GM18520 (cell line): ENCODE measurements around the gene MAGEB4.

Experiments
- ATAC-seq: cut with Tn5 transposase; IDR thresholded peaks from one replicate; pipeline ENCODE4 v1.9.1; 2021; ENCODE audit not compliant: unreplicated experiment

The MAGEB4 gene

DNA sequence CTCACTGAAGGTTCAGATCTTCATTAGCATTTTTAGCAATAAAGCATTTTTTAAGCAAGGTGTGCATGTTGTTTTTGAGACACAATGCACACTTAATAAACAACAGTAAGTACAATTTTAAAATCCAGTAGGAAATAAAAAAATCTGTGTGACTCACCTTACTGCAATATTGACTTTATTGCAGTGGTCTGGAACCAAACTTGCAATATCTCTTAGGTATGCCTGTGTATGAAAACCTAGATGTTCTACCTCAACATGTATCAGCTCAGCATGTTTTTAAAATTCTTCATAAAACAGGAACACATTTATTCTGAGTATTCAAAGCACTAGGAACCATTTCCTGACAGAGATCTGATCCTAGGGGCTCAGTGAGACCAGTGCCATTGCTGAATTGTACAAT lies 40.7 kb downstream of the MAGEB4 start:
- ATAC-seq, result no peak

DNA sequence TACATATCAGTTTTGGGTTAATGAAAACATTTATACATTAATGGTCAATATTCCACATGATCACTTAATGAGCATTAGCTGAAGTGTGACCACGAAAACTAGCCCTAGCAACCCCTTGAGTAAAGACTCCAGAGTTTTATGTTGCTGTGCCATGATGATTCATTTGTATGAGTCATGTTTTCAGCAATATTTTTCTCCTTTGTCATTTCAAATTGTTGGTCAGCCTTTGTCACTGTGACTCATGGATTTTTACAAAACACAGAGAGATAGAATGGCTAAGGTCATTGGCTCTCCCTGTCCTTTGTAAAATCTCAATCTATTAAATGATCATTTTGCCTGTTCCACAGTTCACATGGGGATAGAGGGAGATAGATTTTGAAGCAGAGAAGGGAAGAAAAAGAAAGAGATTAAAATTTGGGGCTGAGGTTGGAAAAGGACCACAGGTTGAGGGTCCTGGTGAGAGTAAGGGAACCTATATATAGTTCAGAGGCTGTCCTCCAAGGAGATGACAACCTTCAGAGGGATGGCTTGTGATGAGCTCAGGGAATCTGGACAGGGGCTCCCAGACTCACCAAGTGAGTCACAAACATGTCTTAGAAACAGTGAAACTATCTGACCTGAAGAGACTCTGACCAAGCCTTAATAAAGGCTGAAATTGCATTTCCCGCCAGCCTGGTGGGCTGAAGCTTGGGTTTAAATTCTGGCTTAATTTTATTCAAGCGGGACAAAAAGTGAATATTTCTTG lies 41.8 kb downstream of the MAGEB4 start:
- no peak for ATAC-seq
